Mesothelial cell of epicardium (in vitro differentiated cells): ENCODE data around the gene TOLLIP. TPM values are rescaled to one million over a fixed set of nuclear protein-coding genes. Genes with fewer than 3 reads are reported as not detected.
"Not testable (repeated sequence)": the region's sequence is repeated elsewhere in the genome, so short reads cannot be mapped to it uniquely, and the experiment has no call there.

Source experiments
- DNase-seq, 2 experiments: peaks; one replicate each; pipeline ENCODE4 v3.0.0; 2021; ENCODE audit warnings: low spot score in 2 of 2; ENCODE audit not compliant: unreplicated experiment in 2 of 2
- H3K27ac Mint-ChIP-seq: 2 replicates; pipeline ENCODE4 v1.8.0; 2021; ENCODE audit warnings: mixed read lengths
- H3K27me3 Mint-ChIP-seq: 2 replicates; pipeline ENCODE4 v1.8.0; 2021; ENCODE audit warnings: low read depth, mixed read lengths
- H3K36me3 Mint-ChIP-seq: 2 replicates; pipeline ENCODE4 v1.8.0; 2021; ENCODE audit warnings: mixed read lengths
- H3K4me1 Mint-ChIP-seq: 2 replicates; pipeline ENCODE4 v1.8.0; 2021; ENCODE audit warnings: mixed read lengths
- H3K4me3 Mint-ChIP-seq: 2 replicates; pipeline ENCODE4 v1.8.0; 2021; ENCODE audit warnings: mild to moderate bottlenecking, moderate library complexity, mixed read lengths
- H3K9me3 Mint-ChIP-seq: 2 replicates; pipeline ENCODE4 v1.8.0; 2021; ENCODE audit warnings: mixed read lengths
- total RNA-seq: library from RNA; stranded (reverse); gene quantifications from 3 replicates; pipeline ENCODE4 v1.2.1, GENCODE V29; 2021
- TF ChIP-seq, protein P1 (sequence below): fragments of 200-600 bp; sonication (generic); IDR thresholded peaks from one replicate; pipeline ENCODE4 v1.5.0; 2021; ENCODE audit warnings: antibody characterized with exemption; ENCODE audit not compliant: unreplicated experiment

Gene TOLLIP
- total RNA-seq, 1 donor from 2014 or later: 43.2 TPM

DNA sequence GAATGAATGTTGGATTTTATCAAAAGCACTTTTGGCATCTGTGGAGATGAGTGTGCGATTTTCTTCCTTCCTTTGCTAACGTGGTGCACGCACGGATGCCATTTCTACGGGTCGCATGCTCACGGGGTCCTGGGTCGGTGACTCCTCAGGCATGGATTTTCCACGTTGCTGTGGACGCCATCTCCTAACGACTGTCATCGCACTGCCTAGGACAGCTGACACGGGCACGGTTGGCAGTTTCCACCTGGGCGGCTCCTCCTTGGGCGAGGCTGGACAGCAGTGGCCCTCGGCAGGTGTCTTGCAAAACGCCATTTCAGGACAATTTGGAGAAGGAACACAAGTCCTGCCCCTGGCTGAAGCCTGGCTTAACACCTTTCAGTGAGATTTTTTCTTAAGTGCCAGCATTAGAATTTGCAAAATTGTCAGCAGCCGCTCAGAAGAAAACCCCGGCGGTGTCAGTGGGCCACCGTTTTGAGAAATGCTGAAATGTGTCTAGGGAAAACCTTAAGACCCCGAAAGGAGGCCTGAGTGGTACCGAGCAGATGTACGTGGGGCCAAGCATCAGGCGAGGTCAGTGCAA lies 34.7 kb upstream of the TOLLIP start:
- H3K36me3 Mint-ChIP-seq: no peaks in the 10 kb centered on the region
- DNase-seq: peak in 1 of 2 experiments; percentile 33
- H3K27ac Mint-ChIP-seq: no peak overlapping the region
- no peak overlapping the region for H3K4me3 Mint-ChIP-seq
- H3K4me1 Mint-ChIP-seq: peaks cover 2% of the 10 kb centered on the region
- no peaks in the 10 kb centered on the region for H3K9me3 Mint-ChIP-seq
- H3K27me3 Mint-ChIP-seq: peaks cover 10% of the 10 kb centered on the region
- TF ChIP-seq, protein P1, sequence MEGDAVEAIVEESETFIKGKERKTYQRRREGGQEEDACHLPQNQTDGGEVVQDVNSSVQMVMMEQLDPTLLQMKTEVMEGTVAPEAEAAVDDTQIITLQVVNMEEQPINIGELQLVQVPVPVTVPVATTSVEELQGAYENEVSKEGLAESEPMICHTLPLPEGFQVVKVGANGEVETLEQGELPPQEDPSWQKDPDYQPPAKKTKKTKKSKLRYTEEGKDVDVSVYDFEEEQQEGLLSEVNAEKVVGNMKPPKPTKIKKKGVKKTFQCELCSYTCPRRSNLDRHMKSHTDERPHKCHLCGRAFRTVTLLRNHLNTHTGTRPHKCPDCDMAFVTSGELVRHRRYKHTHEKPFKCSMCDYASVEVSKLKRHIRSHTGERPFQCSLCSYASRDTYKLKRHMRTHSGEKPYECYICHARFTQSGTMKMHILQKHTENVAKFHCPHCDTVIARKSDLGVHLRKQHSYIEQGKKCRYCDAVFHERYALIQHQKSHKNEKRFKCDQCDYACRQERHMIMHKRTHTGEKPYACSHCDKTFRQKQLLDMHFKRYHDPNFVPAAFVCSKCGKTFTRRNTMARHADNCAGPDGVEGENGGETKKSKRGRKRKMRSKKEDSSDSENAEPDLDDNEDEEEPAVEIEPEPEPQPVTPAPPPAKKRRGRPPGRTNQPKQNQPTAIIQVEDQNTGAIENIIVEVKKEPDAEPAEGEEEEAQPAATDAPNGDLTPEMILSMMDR: no peak

DNA sequence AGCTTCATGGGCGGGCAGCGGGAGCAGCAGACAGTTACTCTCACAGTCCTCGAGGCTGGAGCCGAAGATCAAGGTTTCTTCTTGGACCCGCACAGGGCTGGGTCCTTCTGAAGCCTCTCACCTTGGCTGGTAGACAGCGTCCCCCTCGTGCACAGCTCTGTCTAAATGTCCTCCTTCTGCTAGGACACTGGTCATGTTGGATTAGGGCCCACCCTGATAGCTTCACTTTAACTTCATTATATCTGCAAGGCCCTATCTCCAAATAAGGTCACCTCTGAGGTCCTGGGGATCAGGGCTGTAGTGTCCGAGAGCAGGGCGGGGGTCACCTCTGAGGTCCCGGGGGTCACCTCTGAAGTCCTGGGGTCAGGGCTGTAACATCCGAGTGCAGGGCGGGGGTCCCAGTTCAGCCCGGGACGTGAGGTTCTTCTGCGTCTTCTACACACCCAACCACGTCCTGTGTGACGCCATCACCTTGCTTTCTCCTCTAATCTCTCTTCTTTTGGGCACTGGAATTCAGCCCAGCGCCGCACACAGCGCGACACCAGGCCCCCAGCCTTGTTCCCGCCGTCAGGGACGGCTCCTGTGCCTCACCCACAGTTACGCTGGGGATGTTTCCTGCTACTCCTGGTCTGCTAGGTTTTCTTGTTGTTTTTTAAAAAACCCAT lies 34.1 kb upstream of the TOLLIP start:
- no peaks in the 10 kb centered on the region for H3K9me3 Mint-ChIP-seq
- H3K4me3 Mint-ChIP-seq: no peak overlapping the region
- H3K4me1 Mint-ChIP-seq: peaks cover under 1% of the 10 kb centered on the region
- no peaks in the 10 kb centered on the region for H3K36me3 Mint-ChIP-seq
- no peak overlapping the region for H3K27ac Mint-ChIP-seq
- peak in 1 of 2 experiments; percentile 29 for DNase-seq
- peaks cover 10% of the 10 kb centered on the region for H3K27me3 Mint-ChIP-seq
- TF ChIP-seq, protein P1: no peak

- peak in 1 of 2 experiments; percentile 2 for DNase-seq
- H3K9me3 Mint-ChIP-seq: no peaks in the 10 kb centered on the region
- H3K4me1 Mint-ChIP-seq: peaks cover 3% of the 10 kb centered on the region
- H3K36me3 Mint-ChIP-seq: no peaks in the 10 kb centered on the region
- H3K4me3 Mint-ChIP-seq: no peak overlapping the region
- peaks cover 15% of the 10 kb centered on the region for H3K27me3 Mint-ChIP-seq
- no peak overlapping the region for H3K27ac Mint-ChIP-seq
- TF ChIP-seq, protein P1: no peak
These were observed 33.5 kb upstream of the TOLLIP start for GRCh38 chr11:1342946-1343345.

- Mint-ChIP-seq H3K27me3 (peaks cover 18% of the 10 kb centered on the region), H3K27ac (no peak overlapping the region), H3K4me1 (peaks cover 6% of the 10 kb centered on the region), H3K4me3 (no peak overlapping the region), H3K36me3 (no peaks in the 10 kb centered on the region), H3K9me3 (no peaks in the 10 kb centered on the region)
- peak in 1 of 2 experiments; percentile 29 for DNase-seq
- TF ChIP-seq, protein P1: no peak
These were observed 32.6 kb upstream of the TOLLIP start for GRCh38 chr11:1341928-1342524.

- DNase-seq: peak in 1 of 2 experiments; percentile 24
- H3K27me3 Mint-ChIP-seq: peaks cover 18% of the 10 kb centered on the region
- not testable (repeated sequence) for H3K4me1 Mint-ChIP-seq, H3K9me3 Mint-ChIP-seq, H3K36me3 Mint-ChIP-seq, H3K27ac Mint-ChIP-seq, H3K4me3 Mint-ChIP-seq
These were observed 31.8 kb upstream of the TOLLIP start for GRCh38 chr11:1341226-1341625.

DNA sequence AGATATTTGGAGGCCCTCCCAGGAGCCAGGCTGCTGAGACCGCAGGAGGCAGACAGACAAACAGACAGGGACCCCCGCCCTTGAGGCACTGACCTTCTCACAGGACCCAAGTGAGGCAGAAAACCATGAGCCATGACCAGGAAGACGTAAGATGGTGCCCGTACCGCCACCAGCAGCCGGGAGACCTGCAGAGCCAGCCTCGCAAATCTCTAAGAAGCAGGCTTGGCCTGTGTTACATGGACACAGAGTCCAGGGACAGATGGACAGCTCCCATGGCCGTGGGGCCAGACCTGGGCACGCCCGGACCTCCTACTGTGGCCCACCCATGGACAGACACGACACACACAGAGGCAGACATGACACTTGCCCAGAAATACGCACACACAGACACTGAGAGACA lies 30.7 kb upstream of the TOLLIP start:
- peaks cover 13% of the 10 kb centered on the region for H3K4me1 Mint-ChIP-seq
- H3K36me3 Mint-ChIP-seq: no peaks in the 10 kb centered on the region
- TF ChIP-seq, protein P1: no peak
- H3K4me3 Mint-ChIP-seq: no peak overlapping the region
- H3K9me3 Mint-ChIP-seq: no peaks in the 10 kb centered on the region
- no peak overlapping the region for H3K27ac Mint-ChIP-seq
- peak in 1 of 2 experiments; percentile 34 for DNase-seq
- peaks cover 24% of the 10 kb centered on the region for H3K27me3 Mint-ChIP-seq
